GM13977 (cell line): ENCODE results near the gene GAREM2.
A peak's percentile ranks its signal among the peaks of the same experiment; 100 is the strongest.

Experiments used
- DNase-seq: peaks from one replicate; pipeline ENCODE4 v3.0.0; 2012; ENCODE audit warnings: low spot score
- CTCF ChIP-seq: IDR thresholded peaks from 2 replicates; pipeline ENCODE4 v1.5.1; 2012; ENCODE audit warnings: mild to moderate bottlenecking, control low read depth; ENCODE audit not compliant: insufficient read depth; ENCODE audit errors: extremely low read depth, missing control alignments
- in situ Hi-C: fragments of 300-500 bp; cut with MboI; formaldehyde crosslinking; loops from one replicate; pipeline ENCODE4 v1.12.0; 2022; ENCODE audit warnings: low sequenced_read_pairs, low pct_unique_long_range_greater_than_20kb, mixed read lengths, inconsistent platforms; ENCODE audit not compliant: unreplicated experiment

Gene GAREM2

GRCh38 chr2:26179446-26179913 is 6.6 kb downstream of the GAREM2 start:
- no peak for TF ChIP-seq CTCF
- in situ Hi-C loops, result no loop called here

GRCh38 chr2:26182441-26182840 is 9.6 kb downstream of the GAREM2 start:
- no peak for TF ChIP-seq CTCF
- in situ Hi-C loops, result no loop called here
- peak; percentile 20 for DNase-seq

More at GRCh38 chr2:26179446-26179913, 6.6 kb downstream of the GAREM2 start:
- peak; percentile 30 for DNase-seq

DNA sequence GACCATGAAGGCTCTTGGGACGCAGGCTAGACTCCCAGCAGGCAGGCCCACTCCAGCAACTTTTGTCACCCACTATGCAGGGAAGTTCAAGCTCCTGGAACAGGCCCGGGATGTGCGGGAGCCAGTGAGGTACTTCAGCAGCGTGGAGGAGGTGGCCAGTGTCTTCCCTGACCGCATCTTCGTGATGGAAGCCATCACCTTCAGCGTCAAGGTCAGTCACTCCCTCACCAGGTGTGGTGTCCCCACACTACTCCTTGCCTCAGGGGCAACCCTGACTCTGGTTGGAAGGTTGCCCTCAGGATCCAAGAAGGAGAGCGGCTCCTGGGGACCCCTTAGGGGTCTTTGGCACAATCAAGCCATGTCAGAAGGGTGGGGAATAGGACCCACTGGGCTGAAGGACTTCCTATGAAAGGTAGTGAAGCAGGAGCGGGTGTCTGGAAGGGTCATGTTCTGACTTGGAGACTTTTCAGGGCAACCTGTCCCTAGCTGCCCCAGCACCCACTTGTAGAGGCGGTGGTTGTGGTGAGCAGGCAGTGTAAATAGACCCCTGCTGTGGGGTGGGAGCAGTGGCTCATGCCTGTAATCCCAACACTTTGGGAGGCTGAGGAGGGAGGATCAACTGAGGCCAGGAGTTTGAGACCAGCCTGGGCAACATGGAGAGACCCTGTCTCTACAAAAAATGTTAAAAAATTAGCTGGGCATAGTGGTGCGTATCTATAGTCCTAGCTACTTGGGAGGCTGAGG is 10.2 kb downstream of the GAREM2 start:
- peak; percentile 15 for DNase-seq
- TF ChIP-seq CTCF, result no peak
- in situ Hi-C loops, result no loop called here

DNA sequence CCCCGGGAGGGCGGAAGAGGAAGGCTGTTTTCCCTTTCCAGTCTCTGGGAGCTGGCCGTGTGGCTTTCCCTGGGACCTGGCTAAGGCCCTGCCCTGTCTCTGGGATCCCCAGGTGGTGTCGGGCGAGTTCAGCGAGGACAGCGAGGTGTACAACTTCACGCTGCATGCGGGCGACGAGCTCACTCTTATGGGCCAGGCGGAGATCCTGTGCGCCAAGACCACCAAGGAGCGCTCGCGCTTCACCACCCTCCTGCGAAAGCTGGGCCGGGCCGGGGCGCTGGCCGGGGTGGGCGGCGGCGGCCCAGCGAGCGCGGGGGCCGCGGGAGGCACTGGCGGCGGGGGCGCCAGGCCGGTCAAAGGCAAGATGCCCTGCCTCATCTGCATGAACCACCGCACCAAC is 11.2 kb downstream of the GAREM2 start:
- in situ Hi-C loops, result no loop called here
- no peak for DNase-seq
- no peak for TF ChIP-seq CTCF

GRCh38 chr2:26184555-26185303 is 11.8 kb downstream of the GAREM2 start:
- in situ Hi-C loops, result no loop called here
- TF ChIP-seq CTCF, result peak; percentile 90
- DNase-seq, result peak; percentile 95

GRCh38 chr2:26185304-26185928 is 12.5 kb downstream of the GAREM2 start:
- in situ Hi-C loops, result no loop called here
- no peak for TF ChIP-seq CTCF
- no peak for DNase-seq
